GM23248 (cell line): ENCODE measurements around the gene UGT2A2.

Experiments
- EZH2 ChIP-seq: fragments of 200-600 bp; sonication (generic); IDR thresholded peaks from 2 replicates; pipeline ENCODE4 v1.6.1; 2018; ENCODE audit warnings: antibody characterized with exemption, mild to moderate bottlenecking; ENCODE audit not compliant: insufficient read depth, poor library complexity, severe bottlenecking
- EZH2phosphoT487 ChIP-seq: fragments of 200-600 bp; sonication (generic); IDR thresholded peaks from 2 replicates; pipeline ENCODE4 v1.6.1; 2018; ENCODE audit warnings: antibody characterized with exemption, moderate library complexity, mild to moderate bottlenecking, low read depth; ENCODE audit not compliant: insufficient read depth

DNA sequence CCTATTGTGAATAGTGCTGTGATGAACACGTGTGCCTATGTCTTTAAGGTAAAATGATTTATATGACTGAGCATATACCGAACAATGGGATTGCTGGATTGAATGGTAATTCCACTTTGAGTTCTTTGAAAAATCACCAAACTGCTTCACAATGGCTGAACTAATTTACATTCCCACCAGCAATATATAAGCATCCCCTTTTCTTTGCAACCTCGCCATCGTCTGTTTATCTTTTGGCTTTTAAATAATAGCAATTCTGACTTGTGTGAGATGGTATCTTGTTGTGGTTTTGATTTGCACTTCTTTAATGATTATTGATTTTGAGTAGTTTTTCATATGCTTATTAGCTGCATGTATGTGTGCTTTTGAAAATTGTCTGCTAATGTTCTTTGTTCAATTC is 45.4 kb upstream of the UGT2A2 start:
- TF ChIP-seq EZH2 (no peak), EZH2phosphoT487 (no peak)
